DMS53 treated with DMSO at 0.1 percent for 48 hours (cell line): ENCODE measurements around the gene ACOXL.
"Not testable (repeated sequence)": the region's sequence is repeated elsewhere in the genome, so short reads cannot be mapped to it uniquely, and the experiment has no call there.

ENCODE experiments used
- DNase-seq: peaks from one replicate; lab custom pipeline; 2025; ENCODE audit not compliant: unreplicated experiment; lab: John Stamatoyannopoulos, UW

Gene ACOXL

DNA sequence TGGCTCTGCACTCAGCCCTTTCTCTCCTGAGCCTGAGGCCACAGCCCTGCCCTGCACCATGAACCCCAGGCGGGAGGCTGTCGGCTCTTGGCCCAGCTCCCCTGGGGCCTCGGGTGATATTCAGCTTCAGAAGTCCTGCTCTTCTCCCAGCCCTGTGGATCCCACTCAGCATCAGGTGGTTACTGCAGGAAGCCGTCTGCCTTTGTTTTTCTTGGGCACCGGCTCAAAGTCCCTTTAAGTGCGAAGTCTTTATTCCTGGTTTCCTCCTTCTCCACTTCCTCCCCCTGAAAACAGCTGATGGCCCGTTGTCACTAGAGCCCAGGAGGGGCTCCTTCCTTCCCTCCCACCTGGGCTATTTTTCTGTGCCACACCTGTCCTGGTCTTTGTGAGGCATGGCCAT lies 226.8 kb downstream of the ACOXL start:
- DNase-seq = no peak

DNA sequence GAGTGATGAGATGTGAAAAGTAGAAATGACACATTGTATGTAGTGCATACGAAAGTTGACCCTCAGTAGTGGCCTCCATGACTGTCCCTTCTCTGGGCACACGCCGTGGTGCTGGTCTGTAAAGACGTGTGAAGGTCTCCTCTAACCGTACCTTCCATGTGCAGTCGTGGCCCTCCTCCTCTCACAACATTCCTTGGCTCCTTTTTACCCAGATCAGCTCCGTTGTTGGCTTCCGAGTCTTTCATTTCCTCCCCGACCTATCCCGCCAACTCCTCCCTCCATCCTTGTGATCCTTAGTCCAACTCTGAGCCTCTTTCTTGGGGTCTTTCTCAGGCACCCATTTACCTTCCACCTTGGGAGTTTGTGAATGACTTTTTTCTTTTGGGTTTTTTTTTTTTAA lies 227.9 kb downstream of the ACOXL start:
- no peak for DNase-seq

GRCh38 chr2:110960954-110961353 lies 228.6 kb downstream of the ACOXL start:
- no peak for DNase-seq

GRCh38 chr2:110961643-110962042 lies 229.3 kb downstream of the ACOXL start:
- DNase-seq = not testable (repeated sequence)

DNA sequence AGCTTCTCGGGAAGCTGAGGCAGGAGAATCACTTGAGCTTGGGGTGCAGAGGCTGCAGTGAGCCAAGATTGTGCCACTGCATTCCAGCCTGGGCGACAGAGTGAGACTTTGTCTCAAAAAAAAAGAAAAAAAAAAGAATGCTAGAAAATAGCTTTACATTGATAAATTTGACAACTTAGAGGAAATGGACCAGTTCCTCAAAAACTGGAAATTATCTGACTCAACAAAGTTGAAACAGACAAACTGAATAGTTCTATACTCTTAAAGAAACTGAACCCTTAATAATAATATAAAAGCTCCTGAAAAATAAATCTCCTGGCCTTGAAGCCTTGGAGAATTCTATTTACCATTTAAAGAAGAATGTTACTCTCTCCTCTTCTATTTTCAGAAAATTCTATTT lies 237.3 kb downstream of the ACOXL start:
- DNase-seq = no peak

- DNase-seq = no peak
Measured at GRCh38 chr2:110970201-110970600, 237.8 kb downstream of the ACOXL start.

GRCh38 chr2:110971811-110972210 lies 239.4 kb downstream of the ACOXL start:
- DNase-seq = no peak

GRCh38 chr2:110973262-110973661 lies 240.9 kb downstream of the ACOXL start:
- DNase-seq = no peak

DNA sequence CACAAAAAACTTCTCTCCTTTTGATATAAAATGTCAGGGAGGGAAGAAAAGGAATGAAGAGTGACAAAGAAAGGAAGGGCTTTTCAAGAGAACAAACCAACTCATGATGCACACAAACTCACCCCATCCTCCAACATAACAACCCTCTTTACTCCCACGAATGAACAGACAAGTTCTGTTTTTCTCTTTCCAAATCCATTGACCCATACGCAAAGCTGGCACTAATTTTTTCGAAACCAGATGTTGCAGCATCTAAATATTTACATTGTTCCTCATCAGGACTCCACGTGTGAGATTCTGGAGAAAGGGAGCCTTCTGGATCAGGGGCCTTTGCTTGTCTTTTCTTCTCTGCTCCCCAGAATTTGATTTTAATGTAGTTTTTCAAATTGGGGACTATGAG lies 245.0 kb downstream of the ACOXL start:
- DNase-seq = no peak

DNA sequence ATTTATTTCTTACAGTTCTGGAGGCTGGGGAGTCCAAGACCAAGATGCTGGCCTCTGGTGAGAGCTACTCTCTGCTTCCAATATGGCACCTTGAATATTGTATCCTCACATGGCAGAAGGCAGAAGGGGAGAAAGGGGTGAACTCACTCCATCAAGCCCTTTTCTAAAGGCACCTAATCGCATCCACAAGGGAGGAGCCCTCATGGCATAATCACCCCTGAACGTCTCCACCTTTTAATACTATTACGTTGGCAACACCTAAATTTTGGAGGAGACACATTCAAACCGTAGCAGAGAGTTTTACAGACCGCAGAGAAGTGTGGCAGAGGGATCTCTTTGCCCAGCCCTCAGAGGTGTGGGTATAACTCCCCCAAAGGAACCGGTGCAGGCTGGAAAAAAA lies 245.8 kb downstream of the ACOXL start:
- no peak for DNase-seq

DNA sequence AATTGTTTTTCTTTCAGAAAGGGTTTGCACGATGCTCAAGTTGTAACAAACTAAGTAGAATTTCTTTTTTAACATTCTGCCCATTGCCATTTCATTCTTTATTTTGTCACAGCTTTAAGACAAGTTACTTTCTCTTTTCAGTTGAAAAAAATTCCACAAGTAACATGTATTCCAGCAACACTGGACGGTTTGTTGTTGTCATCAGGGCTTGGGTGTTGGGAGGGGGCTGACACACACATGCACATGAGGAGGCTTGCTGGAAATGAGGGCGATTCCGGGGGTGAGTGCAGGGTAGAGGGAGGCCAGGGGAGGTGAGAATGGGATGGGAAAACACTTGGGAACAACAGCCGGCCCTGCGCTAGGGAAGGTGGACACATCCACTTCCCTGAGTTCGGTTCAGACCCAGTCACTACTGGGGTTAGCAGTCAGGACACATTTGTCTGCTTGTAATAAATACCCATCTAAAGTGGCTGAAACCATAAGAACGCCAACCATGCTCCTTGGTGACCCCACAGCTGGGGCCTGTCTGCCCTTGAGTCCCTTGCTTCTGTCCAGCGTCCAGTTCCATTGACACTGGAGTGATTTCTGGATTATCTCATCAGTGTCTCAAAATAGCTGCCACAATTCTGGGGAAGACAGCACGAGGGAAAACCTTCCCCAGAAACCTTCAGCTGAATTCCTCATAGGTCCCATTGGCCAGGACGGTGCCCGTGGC lies 246.5 kb downstream of the ACOXL start:
- no peak for DNase-seq

DNA sequence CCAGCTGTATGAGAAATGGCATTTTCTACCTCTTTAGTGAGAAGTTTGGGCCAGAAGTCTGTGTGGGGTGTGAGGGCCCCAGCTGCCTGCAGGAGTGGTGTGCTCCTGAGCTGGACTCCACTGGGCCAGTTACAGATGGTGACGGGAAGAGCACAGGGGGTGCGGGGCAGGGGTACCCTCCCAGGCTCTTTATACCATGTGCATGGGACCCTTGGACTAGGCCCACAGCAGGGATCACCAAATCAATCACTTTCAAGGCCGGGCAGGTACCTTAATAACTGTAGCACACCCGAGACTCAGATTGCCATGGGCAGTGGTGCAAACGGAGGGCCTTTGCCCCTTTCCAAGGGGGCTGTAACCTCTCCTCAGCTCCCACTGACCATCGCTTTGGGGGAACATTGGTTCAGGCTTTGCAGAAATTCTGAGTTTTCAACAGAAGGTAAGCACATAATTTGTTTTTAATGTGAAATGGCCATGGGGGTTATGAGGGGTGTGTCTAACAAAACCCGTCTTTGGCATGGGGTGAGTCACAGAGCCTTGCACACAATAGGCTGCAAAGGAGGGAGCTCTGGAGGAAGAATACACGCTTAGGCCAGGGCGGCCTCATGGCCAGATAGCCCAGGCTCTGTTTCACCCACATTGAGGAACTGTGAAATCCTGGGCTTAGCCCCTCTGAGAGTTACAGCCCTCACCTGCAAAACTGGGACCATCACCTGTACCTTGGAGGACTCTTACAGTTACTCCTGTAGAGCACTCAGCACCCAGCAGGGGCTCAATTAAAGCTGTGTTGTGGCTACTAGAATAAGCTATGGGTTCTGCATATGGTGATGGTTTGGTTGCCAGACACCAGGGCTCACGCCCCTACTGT lies 247.3 kb downstream of the ACOXL start:
- DNase-seq = no peak

- DNase-seq = no peak
Measured at GRCh38 chr2:110980339-110981062, 248.1 kb downstream of the ACOXL start.

DNA sequence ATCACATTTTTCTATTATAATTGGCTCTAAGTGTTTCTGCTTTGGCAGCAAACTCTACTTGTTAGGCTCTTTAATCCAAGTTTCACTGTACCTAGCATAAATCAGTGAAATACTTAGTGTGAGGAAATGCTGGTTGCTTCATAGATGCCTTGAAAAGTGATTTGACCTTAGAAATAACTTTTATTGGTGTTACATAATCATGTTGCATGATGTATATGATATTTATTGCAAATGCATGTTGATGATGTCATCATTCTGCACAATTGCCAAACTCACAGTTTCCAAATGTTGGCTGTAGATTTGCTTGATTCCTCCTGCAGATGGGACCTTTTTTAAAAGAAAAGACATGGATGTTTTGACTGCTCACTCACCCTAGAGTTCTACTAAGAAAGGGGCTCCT lies 250.8 kb downstream of the ACOXL start:
- no peak for DNase-seq

- no peak for DNase-seq
Measured at GRCh38 chr2:110984694-110985490, 252.5 kb downstream of the ACOXL start.

- DNase-seq = no peak
Measured at GRCh38 chr2:110990440-110990839, 258.1 kb downstream of the ACOXL start.

DNA sequence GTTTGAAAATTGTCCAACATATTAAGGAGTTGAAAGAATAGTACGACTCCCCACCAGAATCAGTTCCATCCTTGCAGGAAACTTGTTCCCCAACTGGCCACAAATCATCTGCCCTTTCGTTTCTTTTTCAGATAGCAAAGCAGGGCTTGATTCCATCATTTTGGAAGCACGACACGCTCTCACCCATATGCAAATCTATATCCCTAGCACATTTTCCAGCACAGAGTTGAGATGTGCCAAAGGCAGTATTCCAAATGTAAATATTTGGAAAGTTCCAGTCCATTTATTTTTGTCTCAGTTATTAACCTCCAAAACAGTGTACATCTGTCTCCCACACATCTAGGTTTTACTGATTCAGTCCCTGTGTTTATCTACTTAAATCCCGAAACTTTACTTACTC lies 259.5 kb downstream of the ACOXL start:
- DNase-seq = peak; percentile 78

GRCh38 chr2:110992886-110993285 lies 260.5 kb downstream of the ACOXL start:
- DNase-seq = peak; percentile 33

DNA sequence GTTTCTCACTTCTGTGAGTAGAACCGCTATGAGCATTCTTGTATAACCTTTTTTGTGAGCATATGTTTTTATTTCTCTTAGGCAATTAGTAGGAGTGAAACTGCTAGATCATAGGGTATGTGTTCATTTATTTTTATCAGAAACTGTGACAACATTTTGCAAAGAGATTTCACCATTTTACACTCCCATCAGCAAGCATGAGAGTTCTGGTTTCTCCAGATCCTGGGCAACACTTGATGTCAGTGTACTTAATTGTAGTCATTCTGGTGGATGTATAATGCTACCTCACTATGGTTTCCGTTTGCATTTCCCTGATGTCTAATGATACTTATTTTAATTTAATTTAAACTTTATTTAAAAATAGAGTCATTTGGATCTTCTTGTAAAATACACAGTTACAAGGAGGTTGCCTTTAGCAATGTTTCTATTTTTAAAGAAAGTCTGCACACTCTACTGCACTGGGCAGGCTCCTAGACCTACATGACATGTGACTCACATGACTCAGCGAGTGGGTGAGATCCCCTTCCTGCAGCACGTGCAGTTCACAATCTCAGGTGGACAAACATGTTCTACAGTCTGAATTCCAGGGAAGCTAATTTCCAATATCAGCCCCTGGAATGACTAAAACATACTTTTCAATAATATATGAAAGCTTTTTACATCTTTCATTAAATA lies 261.3 kb downstream of the ACOXL start:
- DNase-seq = peak; percentile 65

DNA sequence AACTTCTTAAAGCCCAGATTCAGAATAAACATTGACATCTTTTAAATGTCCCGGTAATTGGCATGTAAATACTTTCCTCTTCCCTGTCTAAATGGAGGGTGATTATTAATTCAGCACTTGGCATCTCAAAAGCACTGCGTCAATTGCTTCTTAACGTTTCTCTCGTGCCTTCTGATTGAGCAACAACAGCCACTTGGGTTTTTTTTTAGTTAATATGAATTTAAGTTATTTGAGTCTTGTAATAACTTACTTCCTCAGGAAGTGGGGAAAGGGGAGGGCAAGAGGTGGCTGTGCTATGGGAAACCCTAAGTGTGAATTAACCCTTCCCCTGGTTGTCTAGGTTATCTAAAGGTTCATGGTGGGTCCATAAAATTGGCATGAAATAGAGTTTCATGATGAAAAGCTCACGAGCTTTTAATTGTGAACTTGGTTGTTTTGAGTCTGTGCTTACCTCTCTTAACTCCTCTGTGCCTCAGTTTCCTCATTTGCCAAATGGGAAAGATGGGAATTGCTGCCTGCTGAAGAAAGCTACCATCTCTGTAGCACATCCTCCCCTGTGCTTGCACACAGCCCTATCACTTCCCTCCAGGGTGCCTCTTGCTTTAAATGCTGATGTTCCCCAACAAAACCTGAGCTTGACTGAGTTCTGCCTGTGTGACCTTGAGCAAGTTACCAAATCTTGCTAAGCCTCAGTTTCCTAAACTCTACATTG lies 262.0 kb downstream of the ACOXL start:
- no peak for DNase-seq
